H1 (cell line): Measurements from ENCODE around the gene LMX1A. TPM values are rescaled to one million over a fixed set of nuclear protein-coding genes. Genes with fewer than 3 reads are reported as not detected.

Experiments used
- CTCF ChIA-PET: fragments of 300-600 bp; sonication (Branson Sonifier 250); formaldehyde crosslinking; loops from one replicate; lab custom pipeline; 2021; ENCODE audit not compliant: partially characterized antibody; lab: Charles Lee
- POLR2A ChIA-PET: fragments of 300-600 bp; sonication (Branson Sonifier 250); formaldehyde crosslinking; loops from one replicate; lab custom pipeline; 2021; ENCODE audit warnings: inconsistent platforms; ENCODE audit not compliant: partially characterized antibody; lab: Charles Lee
- DNase-seq, 2 experiments: peaks; one replicate each; pipeline versions ENCODE4 v3.0.0 to v3.0.0-alpha.2; 2010 to 2022; ENCODE audit warnings: low spot score in 2 of 2, low read depth in 1 of 2, mixed read lengths in 1 of 2
- FAIRE-seq: peaks from 2 replicates; lab custom pipeline; 2011; peaks lifted over from hg19 to GRCh38; lab: Jason Lieb, UNC
- H2AFZ ChIP-seq: 2 replicates; pipeline ENCODE4 v1.8.1; 2012; ENCODE audit warnings: low read length, inconsistent platforms
- H2AK5ac ChIP-seq: 2 replicates; pipeline ENCODE4 v1.6.1; 2013; ENCODE audit warnings: low read depth, low read length
- H2BK120ac ChIP-seq: replicated peaks from 2 replicates; pipeline ENCODE3; 2013; ENCODE audit warnings: low read depth, low read length, inconsistent platforms
- H2BK12ac ChIP-seq: 2 replicates; pipeline ENCODE4 v1.6.1; 2013; ENCODE audit warnings: low read depth, low read length
- H2BK15ac ChIP-seq: 2 replicates; pipeline ENCODE4 v1.6.1; 2013; ENCODE audit warnings: low read length
- H2BK20ac ChIP-seq: 2 replicates; pipeline ENCODE4 v1.6.1; 2013; ENCODE audit warnings: low read length
- H2BK5ac ChIP-seq: 2 replicates; pipeline ENCODE4 v1.6.1; 2013; ENCODE audit warnings: low read depth, low read length
- H3K14ac ChIP-seq: 2 replicates; pipeline ENCODE4 v1.6.1; 2013; ENCODE audit warnings: inconsistent platforms; ENCODE audit not compliant: insufficient read length
- H3K18ac ChIP-seq: 2 replicates; pipeline ENCODE4 v1.6.1; 2013; ENCODE audit warnings: low read length; ENCODE audit errors: extremely low read depth
- H3K23ac ChIP-seq: 2 replicates; pipeline ENCODE4 v1.6.1; 2013; ENCODE audit warnings: inconsistent platforms; ENCODE audit not compliant: insufficient read length
- H3K23me2 ChIP-seq: 2 replicates; pipeline ENCODE4 v1.6.1; 2013; ENCODE audit warnings: low read depth, low read length
- H3K27ac ChIP-seq: 2 replicates; pipeline ENCODE4 v1.6.1; 2011; ENCODE audit warnings: low read depth, low read length, inconsistent platforms
- H3K27me3 ChIP-seq, 4 experiments: replicated peaks in 1 of 4; 1 replicate in 1 of 4; 2 replicates in 3 of 4; pipeline versions ENCODE4 v1.6.1 to v1.8.1; 2011 to 2013; ENCODE audit warnings: low read length in 3 of 4, mild to moderate bottlenecking in 3 of 4, inconsistent platforms in 2 of 4, mixed read lengths in 2 of 4, moderate library complexity in 1 of 4; ENCODE audit not compliant: control insufficient read depth in 3 of 4, insufficient read depth in 3 of 4; ENCODE audit errors: extremely low read depth in 1 of 4
- H3K36me3 ChIP-seq, 4 experiments: 2 replicates each; pipeline versions ENCODE4 v1.6.1 to v1.8.1; 2011 to 2013; ENCODE audit warnings: mild to moderate bottlenecking in 4 of 4, low read length in 3 of 4, moderate library complexity in 2 of 4, control low read depth in 1 of 4, inconsistent platforms in 1 of 4; ENCODE audit not compliant: insufficient read depth in 4 of 4, control insufficient read depth in 2 of 4
- H3K4ac ChIP-seq: replicated peaks from 2 replicates; pipeline ENCODE3; 2013; ENCODE audit warnings: low read length, low read depth, mixed read lengths, inconsistent platforms; ENCODE audit not compliant: insufficient read length
- H3K4me1 ChIP-seq, 4 experiments: replicated peaks in 1 of 4; 1 replicate in 1 of 4; 2 replicates in 3 of 4; pipeline versions ENCODE4 v1.6.1 to v1.8.1; 2011 to 2013; ENCODE audit warnings: low read length in 3 of 4, inconsistent platforms in 2 of 4, mixed read lengths in 1 of 4; ENCODE audit not compliant: insufficient read depth in 4 of 4, control insufficient read depth in 3 of 4
- H3K4me2 ChIP-seq, 2 experiments: 2 replicates each; pipeline versions ENCODE4 v1.6.1 to v1.8.1; 2011 to 2013; ENCODE audit warnings: low read depth in 2 of 2, low read length in 2 of 2, control low read depth in 1 of 2, inconsistent platforms in 1 of 2, mild to moderate bottlenecking in 1 of 2; ENCODE audit not compliant: insufficient read depth in 1 of 2
- H3K4me3 ChIP-seq, 4 experiments: fragments of 200-600, 300-600 bp in 1 of 4; sonication (generic), shearing (Covaris generic), sonication (Bioruptor Twin) in 1 of 4; 2 replicates each; pipeline versions ENCODE4 v1.5.1 to v1.8.1; 2011 to 2016; ENCODE audit warnings: low read length in 4 of 4, low read depth in 3 of 4, control low read depth in 2 of 4, inconsistent platforms in 2 of 4, mild to moderate bottlenecking in 2 of 4, mixed read lengths in 1 of 4, moderate library complexity in 1 of 4; ENCODE audit not compliant: insufficient read depth in 2 of 4; ENCODE audit errors: extremely low read depth in 1 of 4
- H3K56ac ChIP-seq: replicated peaks from 2 replicates; pipeline ENCODE3; 2013; ENCODE audit warnings: low read depth, mild to moderate bottlenecking, mixed read lengths, low read length, inconsistent platforms; ENCODE audit not compliant: insufficient read length
- H3K79me1 ChIP-seq: 2 replicates; pipeline ENCODE4 v1.6.1; 2013; ENCODE audit warnings: low read depth, low read length, control low read depth
- H3K79me2 ChIP-seq, 2 experiments: 2 replicates each; pipeline versions ENCODE4 v1.6.1 to v1.8.1; 2012 to 2013; ENCODE audit warnings: low read length in 2 of 2, mild to moderate bottlenecking in 2 of 2, inconsistent platforms in 1 of 2; ENCODE audit not compliant: insufficient read depth in 2 of 2, control insufficient read depth in 1 of 2
- H3K9ac ChIP-seq, 4 experiments: replicated peaks in 1 of 4; 1 replicate in 1 of 4; 2 replicates in 3 of 4; pipeline versions ENCODE4 v1.6.1 to v1.8.1; 2011 to 2013; ENCODE audit warnings: low read depth in 3 of 4, low read length in 3 of 4, control low read depth in 2 of 4, mild to moderate bottlenecking in 2 of 4, moderate library complexity in 2 of 4, inconsistent platforms in 1 of 4; ENCODE audit errors: extremely low read depth in 1 of 4
- H3K9me3 ChIP-seq, 2 experiments: 2 replicates each; pipeline versions ENCODE4 v1.6.1 to v1.8.1; 2012 to 2013; ENCODE audit warnings: mild to moderate bottlenecking in 2 of 2, moderate library complexity in 2 of 2, control low read depth in 1 of 2, inconsistent platforms in 1 of 2, low read depth in 1 of 2, low read length in 1 of 2, mixed read lengths in 1 of 2; ENCODE audit not compliant: insufficient read depth in 2 of 2
- H4K20me1 ChIP-seq, 2 experiments: replicated peaks in 1 of 2; 2 replicates each; pipeline versions ENCODE3 to v1.8.1; 2011 to 2013; ENCODE audit warnings: inconsistent platforms in 2 of 2, low read length in 2 of 2, mild to moderate bottlenecking in 1 of 2; ENCODE audit not compliant: insufficient read depth in 2 of 2, control insufficient read depth in 1 of 2
- H4K5ac ChIP-seq: 2 replicates; pipeline ENCODE4 v1.6.1; 2013; ENCODE audit warnings: low read length, low read depth, mixed read lengths, inconsistent platforms; ENCODE audit not compliant: insufficient read length
- H4K8ac ChIP-seq: 2 replicates; pipeline ENCODE4 v1.8.0; 2013; ENCODE audit warnings: mild to moderate bottlenecking, moderate library complexity, low read length, inconsistent platforms; ENCODE audit not compliant: insufficient read depth; ENCODE audit errors: extremely low read depth
- H4K91ac ChIP-seq: replicated peaks from 2 replicates; pipeline ENCODE3; 2013; ENCODE audit warnings: low read length, mixed read lengths, inconsistent platforms; ENCODE audit not compliant: insufficient read length
- BRCA1 ChIP-seq: IDR thresholded peaks from 2 replicates; pipeline ENCODE4 v1.6.1; 2012; ENCODE audit warnings: low read depth, low read length, improper control_type of control experiment
- CHD2 ChIP-seq: IDR thresholded peaks from 2 replicates; pipeline ENCODE4 v1.6.1; 2012; ENCODE audit warnings: low read length, improper control_type of control experiment
- EGR1 ChIP-seq: IDR thresholded peaks from 2 replicates; pipeline ENCODE4 v1.6.1; 2011; ENCODE audit warnings: low read depth, low read length, borderline replicate concordance
- KDM4A ChIP-seq: IDR thresholded peaks from one replicate; pipeline ENCODE4 v1.7.1; 2012; ENCODE audit warnings: low read depth, mild to moderate bottlenecking, moderate library complexity, low read length, inconsistent platforms; ENCODE audit not compliant: severe bottlenecking
- MAFK ChIP-seq: IDR thresholded peaks from 2 replicates; pipeline ENCODE4 v1.6.1; 2012; ENCODE audit warnings: low read depth, mild to moderate bottlenecking, improper control_type of control experiment, low read length
- POU5F1 ChIP-seq: IDR thresholded peaks from 2 replicates; pipeline ENCODE4 v1.6.1; 2011; ENCODE audit warnings: low read depth, mild to moderate bottlenecking, low read length, moderate library complexity
- RNF2 ChIP-seq: fragments of 200-900, 300-1000 bp; sonication (generic); IDR thresholded peaks from 2 replicates; pipeline ENCODE4 v1.7.1; 2016; ENCODE audit warnings: borderline replicate concordance, low read depth, mild to moderate bottlenecking, antibody characterized with exemption, low read length; ENCODE audit not compliant: poor library complexity, severe bottlenecking; ENCODE audit errors: missing control alignments
- SP1 ChIP-seq: IDR thresholded peaks from 2 replicates; pipeline ENCODE4 v1.6.1; 2011; ENCODE audit warnings: low read depth, low read length
- TBP ChIP-seq: IDR thresholded peaks from 2 replicates; pipeline ENCODE4 v1.6.1; 2011; ENCODE audit warnings: low read depth, low read length, improper control_type of control experiment
- YY1 ChIP-seq: IDR thresholded peaks from 2 replicates; pipeline ENCODE4 v1.6.1; 2011; ENCODE audit warnings: low read depth, mild to moderate bottlenecking, low read length
- WGBS, 2 experiments: shearing (Covaris generic) in 1 of 2; methylation state at CpG; one replicate each; pipeline versions ENCODE4 v1.1.6 to v1.1.7; 2013 to 2015; ENCODE audit warnings: low lambda C conversion rate in 2 of 2, mixed read lengths in 2 of 2, inconsistent platforms in 1 of 2, low coverage in 1 of 2, missing lambda C conversion rate in 1 of 2; ENCODE audit not compliant: insufficient replicate concordance in 2 of 2, insufficient coverage in 1 of 2, insufficient read length in 1 of 2; ENCODE audit errors: extremely low coverage in 1 of 2, missing lambda C conversion rate in 1 of 2; 5-methylcytosine and 5-hydroxymethylcytosine counted together
- polyA plus RNA-seq, 7 experiments: library from polyadenylated mRNA; depleted of rRNA in 3 of 7; stranded (reverse) in 5 of 7; unstranded in 2 of 7; fragments of >200 nt in 5 of 7; fragments of 200-250 nt in 2 of 7; gene quantifications; 1 replicate in 5 of 7; 2 replicates in 1 of 7; 4 replicates in 1 of 7; pipeline versions ENCODE4 v1.2.1 to v1.2.3, GENCODE V29; 2011 to 2013; ENCODE audit warnings: missing spikeins in 2 of 7, mixed read lengths in 2 of 7
- total RNA-seq: library from RNA; stranded (reverse); fragmentation: NEBNext Ultra II Directional; extraction: Animal tissue kit (Norgen Biotek cat#: 25700); gene quantifications from 2 replicates; pipeline ENCODE4 v1.2.1, GENCODE V29; 2021

Gene LMX1A
- total and polyA plus RNA-seq, 2 of the 8 experiments (the other 6 are each of a cell fraction or from before 2014, with no cell fraction given): not detected

DNA sequence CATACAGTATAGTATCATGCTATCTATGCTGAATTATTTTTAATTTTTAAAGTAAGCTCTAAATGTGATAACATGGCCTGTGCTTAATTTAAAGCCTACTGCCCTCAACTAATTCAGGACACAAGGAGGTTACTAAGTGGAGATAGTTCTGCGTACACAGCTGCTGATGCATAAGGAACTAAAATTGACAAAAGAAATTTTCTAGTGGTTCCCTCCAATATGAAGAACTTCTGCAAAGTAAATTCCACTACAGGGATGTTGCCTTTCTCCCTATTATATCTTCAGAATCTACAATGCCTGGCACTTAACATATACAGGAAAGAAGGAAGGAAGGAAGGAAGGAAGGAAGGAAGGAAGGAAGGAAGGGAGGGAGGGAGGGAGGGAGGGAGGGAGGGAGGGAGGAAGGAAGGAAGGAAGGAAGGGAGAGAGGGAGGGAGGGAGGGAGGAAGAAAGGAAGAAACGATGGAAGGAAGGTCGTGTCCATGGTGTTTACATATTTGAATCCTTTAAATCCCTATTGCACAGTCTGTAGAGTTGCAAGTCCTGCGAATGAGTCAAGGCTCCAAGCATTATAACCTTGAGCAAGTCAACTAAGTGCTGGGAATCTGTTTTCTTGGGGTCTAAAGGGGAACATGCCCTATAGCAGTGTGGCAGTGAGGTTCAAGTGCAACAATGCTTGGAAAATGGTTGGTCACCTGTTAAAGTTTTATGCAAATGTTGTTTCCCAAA is 171.2 kb downstream of the LMX1A start:
- H3K36me3 ChIP-seq: no peaks in the 10 kb centered on the region
- 97% methylated on average over 3 of the region's 4 CpGs; no CpG with 5 or more reads in 1 of the 2 experiments for WGBS, 2 experiments
- no peaks in the 10 kb centered on the region for H4K20me1 ChIP-seq
- H2BK15ac ChIP-seq: no peak overlapping the region
- FAIRE-seq: no peak
- no peak overlapping the region for H2BK20ac ChIP-seq
- no peaks in the 10 kb centered on the region for H3K27me3 ChIP-seq
- H2AFZ ChIP-seq: no peak overlapping the region
- H3K4ac ChIP-seq: no peak overlapping the region
- no peak overlapping the region for H3K23ac ChIP-seq
- no peak for DNase-seq
- H3K79me2 ChIP-seq: no peaks in the 10 kb centered on the region
- no peak overlapping the region for H4K8ac ChIP-seq
- no peak overlapping the region for H3K56ac ChIP-seq
- no peak overlapping the region for H2BK12ac ChIP-seq
- H3K14ac ChIP-seq: no peak overlapping the region
- H3K4me1 ChIP-seq: no peaks in the 10 kb centered on the region
- no peak overlapping the region for H4K5ac ChIP-seq
- H3K9me3 ChIP-seq: peaks cover 11 to 23% of the 10 kb centered on the region in 2 experiments; a peak in 3 of 4 replicates
- ChIA-PET CTCF (no interaction called here), POLR2A (no interaction called here)
- H4K91ac ChIP-seq: no peak overlapping the region
- no peaks in the 10 kb centered on the region for H3K79me1 ChIP-seq
- no peak overlapping the region for H3K4me2 ChIP-seq
- TF ChIP-seq EGR1 (no peak), TBP (no peak), POU5F1 (no peak), CHD2 (no peak), BRCA1 (no peak), SP1 (no peak), MAFK (no peak), YY1 (no peak), KDM4A (no peak), RNF2 (no peak)
- no peak overlapping the region for H3K4me3 ChIP-seq
- no peak overlapping the region for H2BK120ac ChIP-seq
- H3K18ac ChIP-seq: no peak overlapping the region
- no peak overlapping the region for H3K27ac ChIP-seq
- H2AK5ac ChIP-seq: no peak overlapping the region
- H2BK5ac ChIP-seq: no peak overlapping the region
- no peak overlapping the region for H3K9ac ChIP-seq
- no peaks in the 10 kb centered on the region; the same call in 1 of the 2 replicates for H3K23me2 ChIP-seq
